SK-N-SH (cell line): ENCODE measurements around the gene ZC3H12C. TPM values are rescaled to one million over a fixed set of nuclear protein-coding genes. Genes with fewer than 3 reads are reported as not detected.

Source experiments
- CTCF ChIA-PET: fragments of 300-600, 350-600 bp; formaldehyde crosslinking; extraction: SDS; loops from one replicate; lab custom pipeline; 2021; lab: Yijun Ruan, JAX
- POLR2A ChIA-PET: fragments of 350-600 bp; sonication (Branson Sonifier 250); formaldehyde crosslinking; extraction: SDS; loops from one replicate; lab custom pipeline; 2020; ENCODE audit warnings: antibody characterized with exemption, inconsistent platforms; lab: Yijun Ruan, JAX
- DNase-seq: peaks from one replicate; pipeline ENCODE4 v3.0.0; 2012
- H2AFZ ChIP-seq: fragments of 200-600 bp; sonication (generic); 2 replicates; pipeline ENCODE4 v1.8.1; 2016; ENCODE audit warnings: antibody characterized with exemption, mild to moderate bottlenecking, low read depth
- H3F3A ChIP-seq: fragments of 200-600 bp; sonication (generic); replicated peaks from 2 replicates; pipeline ENCODE3; 2016; ENCODE audit warnings: antibody characterized with exemption, mild to moderate bottlenecking; ENCODE audit not compliant: insufficient read depth
- H3K27ac ChIP-seq, 2 experiments: fragments of 200-500 bp in 1 of 2; fragments of 200-600 bp in 1 of 2; sonication (Bioruptor generic) in 1 of 2; sonication (generic), shearing (Covaris generic) in 1 of 2; 2 replicates each; pipeline versions ENCODE4 v1.5.1 to v1.6.1; 2014 to 2016; ENCODE audit warnings: low read depth in 2 of 2, inconsistent platforms in 1 of 2, low read length in 1 of 2, mild to moderate bottlenecking in 1 of 2, mixed read lengths in 1 of 2
- H3K27me3 ChIP-seq: fragments of 200-600 bp; sonication (generic), shearing (Covaris generic); 2 replicates; pipeline ENCODE4 v1.6.1; 2016; ENCODE audit warnings: mixed run types; ENCODE audit not compliant: insufficient read depth
- H3K36me3 ChIP-seq, 2 experiments: fragments of 200-500 bp in 1 of 2; fragments of 200-600 bp in 1 of 2; sonication (Bioruptor generic) in 1 of 2; sonication (generic) in 1 of 2; replicated peaks in 1 of 2; 2 replicates each; pipeline versions ENCODE3 to v1.5.1; 2014 to 2016; ENCODE audit warnings: low read length in 1 of 2, mild to moderate bottlenecking in 1 of 2; ENCODE audit not compliant: insufficient read depth in 2 of 2, control insufficient read depth in 1 of 2
- H3K4me1 ChIP-seq, 2 experiments: fragments of 200-500 bp in 1 of 2; fragments of 200-600 bp in 1 of 2; sonication (Bioruptor generic) in 1 of 2; sonication (generic), shearing (Covaris generic) in 1 of 2; 2 replicates each; pipeline versions ENCODE4 v1.5.1 to v1.6.1; 2014 to 2016; ENCODE audit warnings: low read depth in 1 of 2, low read length in 1 of 2, mixed run types in 1 of 2; ENCODE audit not compliant: insufficient read depth in 2 of 2, control insufficient read depth in 1 of 2
- H3K4me2 ChIP-seq: fragments of 200-600 bp; sonication (generic), shearing (Covaris generic); 2 replicates; pipeline ENCODE4 v1.6.1; 2017; ENCODE audit warnings: mixed run types
- H3K4me3 ChIP-seq, 2 experiments: fragments of 200-500 bp in 1 of 2; fragments of 200-600 bp in 1 of 2; sonication (Bioruptor generic) in 1 of 2; sonication (generic), shearing (Covaris generic) in 1 of 2; 2 replicates each; pipeline versions ENCODE4 v1.5.1 to v1.8.1; 2014 to 2016; ENCODE audit warnings: low read depth in 2 of 2, inconsistent platforms in 1 of 2, low read length in 1 of 2, mild to moderate bottlenecking in 1 of 2, mixed read lengths in 1 of 2, moderate library complexity in 1 of 2
- H3K79me2 ChIP-seq: fragments of 200-600 bp; sonication (generic); 2 replicates; pipeline ENCODE4 v1.8.1; 2017; ENCODE audit warnings: mild to moderate bottlenecking; ENCODE audit not compliant: insufficient read depth
- H3K9ac ChIP-seq: fragments of 200-600 bp; sonication (generic); 2 replicates; pipeline ENCODE4 v1.6.1; 2017; ENCODE audit warnings: mixed run types
- H3K9me2 ChIP-seq: fragments of 200-600 bp; sonication (generic); 2 replicates; pipeline ENCODE4 v1.6.1; 2017; ENCODE audit warnings: mixed run types
- H3K9me3 ChIP-seq: fragments of 200-600 bp; sonication (generic); 2 replicates; pipeline ENCODE4 v1.6.1; 2017; ENCODE audit warnings: mixed run types, mild to moderate bottlenecking, moderate library complexity
- H4K20me1 ChIP-seq: fragments of 200-600 bp; sonication (generic); 2 replicates; pipeline ENCODE4 v1.6.1; 2017; ENCODE audit warnings: mild to moderate bottlenecking, mixed run types; ENCODE audit not compliant: insufficient read depth
- ELF1 ChIP-seq: IDR thresholded peaks from 2 replicates; pipeline ENCODE4 v1.4.0; 2012
- GABPA ChIP-seq: IDR thresholded peaks from 2 replicates; pipeline ENCODE4 v1.4.0; 2012; ENCODE audit warnings: low read depth, mild to moderate bottlenecking
- GATA2 ChIP-seq: sonication (generic); formaldehyde crosslinking; IDR thresholded peaks from 2 replicates; pipeline ENCODE4 v1.5.0; 2020; ENCODE audit warnings: mild to moderate bottlenecking, missing genetic modification reagents
- IRF3 ChIP-seq: fragments of 150-350 bp; IDR thresholded peaks from 2 replicates; pipeline ENCODE4 v1.6.1; 2016; ENCODE audit warnings: mild to moderate bottlenecking, low read depth, low read length
- JUND ChIP-seq: IDR thresholded peaks from 2 replicates; pipeline ENCODE4 v1.4.0; 2012
- MEF2A ChIP-seq: IDR thresholded peaks from 2 replicates; pipeline ENCODE4 v1.4.0; 2012; ENCODE audit warnings: low read depth, borderline replicate concordance
- MXI1 ChIP-seq: IDR thresholded peaks from 2 replicates; pipeline ENCODE4 v1.6.1; 2012; ENCODE audit warnings: mild to moderate bottlenecking, low read depth, low read length, improper control_type of control experiment
- NFIC ChIP-seq: IDR thresholded peaks from 2 replicates; pipeline ENCODE4 v1.4.0; 2012; ENCODE audit warnings: borderline replicate concordance
- POLR2AphosphoS5 ChIP-seq: IDR thresholded peaks from 2 replicates; pipeline ENCODE4 v1.6.1; 2012; ENCODE audit warnings: low read depth, low read length
- SIN3A ChIP-seq: IDR thresholded peaks from 2 replicates; pipeline ENCODE4 v1.6.1; 2012; ENCODE audit warnings: low read depth, mild to moderate bottlenecking, low read length, moderate library complexity, borderline replicate concordance
- SMC3 ChIP-seq: IDR thresholded peaks from 2 replicates; pipeline ENCODE4 v1.6.1; 2012; ENCODE audit warnings: low read depth, low read length, improper control_type of control experiment
- YY1 ChIP-seq: IDR thresholded peaks from 2 replicates; pipeline ENCODE4 v1.4.0; 2012; ENCODE audit warnings: low read depth, mild to moderate bottlenecking
- WGBS: methylation state at CpG from one replicate; pipeline ENCODE4 v1.1.6; 2017; ENCODE audit warnings: low lambda C conversion rate; 5-methylcytosine and 5-hydroxymethylcytosine counted together
- polyA plus RNA-seq, 3 experiments: library from polyadenylated mRNA; depleted of rRNA; stranded (reverse); fragments of >200 nt; gene quantifications; 2 replicates each; pipeline ENCODE4 v1.2.3, GENCODE V29; 2012
- TF ChIP-seq, protein P1 (sequence below): fragments of 150-350 bp; IDR thresholded peaks from 2 replicates; pipeline ENCODE4 v1.6.1; 2017; ENCODE audit warnings: antibody characterized with exemption, low read length, low read depth, borderline replicate concordance
- TF ChIP-seq, protein P2 (sequence below): IDR thresholded peaks from 2 replicates; pipeline ENCODE4 v1.4.0; 2012; ENCODE audit warnings: low read depth
- TF ChIP-seq, protein P3 (sequence below): IDR thresholded peaks from 2 replicates; pipeline ENCODE4; 2012
- TF ChIP-seq, protein P4 (sequence below): IDR thresholded peaks from 2 replicates; pipeline ENCODE4 v1.6.1; 2012; ENCODE audit warnings: mild to moderate bottlenecking, low read depth, low read length, moderate library complexity

ZC3H12C gene
- polyA plus RNA-seq, 1 of the 3 experiments (the other 2 are of a cell fraction) = 2.8 TPM

DNA sequence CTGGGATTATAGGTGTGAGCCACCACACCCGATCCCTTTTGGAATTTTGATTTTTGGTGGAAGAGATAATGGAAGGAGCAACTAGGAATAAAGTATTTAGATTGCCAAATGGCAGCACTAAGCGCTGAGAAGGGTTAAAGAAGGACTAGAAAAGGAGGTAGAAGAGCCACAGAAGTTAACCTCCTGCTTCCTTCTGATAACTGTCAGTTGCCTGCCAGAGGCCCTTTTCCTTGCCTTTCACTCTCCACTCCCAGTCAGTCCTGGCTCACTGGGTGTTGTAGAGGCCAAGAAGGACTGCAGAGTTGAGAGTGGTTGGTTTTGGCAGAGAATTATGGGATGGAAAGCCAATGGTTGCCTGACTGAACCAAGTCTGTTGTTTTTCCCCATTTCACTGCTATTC is 19.3 kb downstream of the ZC3H12C start (continued):
- TF ChIP-seq, protein P1, sequence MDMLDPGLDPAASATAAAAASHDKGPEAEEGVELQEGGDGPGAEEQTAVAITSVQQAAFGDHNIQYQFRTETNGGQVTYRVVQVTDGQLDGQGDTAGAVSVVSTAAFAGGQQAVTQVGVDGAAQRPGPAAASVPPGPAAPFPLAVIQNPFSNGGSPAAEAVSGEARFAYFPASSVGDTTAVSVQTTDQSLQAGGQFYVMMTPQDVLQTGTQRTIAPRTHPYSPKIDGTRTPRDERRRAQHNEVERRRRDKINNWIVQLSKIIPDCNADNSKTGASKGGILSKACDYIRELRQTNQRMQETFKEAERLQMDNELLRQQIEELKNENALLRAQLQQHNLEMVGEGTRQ = no peak
- no peak for TF ChIP-seq SMC3
- TF ChIP-seq, protein P2, sequence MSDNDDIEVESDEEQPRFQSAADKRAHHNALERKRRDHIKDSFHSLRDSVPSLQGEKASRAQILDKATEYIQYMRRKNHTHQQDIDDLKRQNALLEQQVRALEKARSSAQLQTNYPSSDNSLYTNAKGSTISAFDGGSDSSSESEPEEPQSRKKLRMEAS = no peak
- no peak for TF ChIP-seq SIN3A

DNA sequence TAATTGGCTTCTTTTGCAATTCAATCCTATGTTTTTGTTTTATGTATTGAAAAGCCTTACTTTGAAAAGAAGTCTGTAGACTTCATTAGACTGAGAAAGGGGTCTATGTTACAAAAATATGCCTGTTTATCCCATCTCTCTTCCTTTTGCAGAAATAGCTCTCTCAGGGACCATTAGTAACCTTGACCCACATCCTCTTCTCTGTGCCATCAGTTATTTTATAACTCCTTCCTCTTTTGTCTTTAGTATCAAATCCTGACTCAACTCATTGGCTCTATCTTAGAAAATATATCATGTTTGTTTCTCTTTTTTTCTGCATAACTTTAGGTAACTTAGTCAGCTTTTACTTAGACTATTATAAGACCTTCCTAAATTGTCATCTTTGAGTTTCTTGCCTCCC is 20.3 kb downstream of the ZC3H12C start:
- H2AFZ ChIP-seq = no peak overlapping the region
- H3K79me2 ChIP-seq = peaks cover 28% of the 10 kb centered on the region
- no peak overlapping the region for H3K4me2 ChIP-seq
- H3K9ac ChIP-seq = no peak overlapping the region
- no peaks in the 10 kb centered on the region for H3F3A ChIP-seq
- CTCF ChIA-PET = no interaction called here
- H3K27me3 ChIP-seq = no peaks in the 10 kb centered on the region
- H3K4me3 ChIP-seq = no peak overlapping the region
- H3K4me1 ChIP-seq = no peaks in the 10 kb centered on the region
- H3K27ac ChIP-seq = no peak overlapping the region
- TF ChIP-seq JUND = no peak
- no peak for TF ChIP-seq NFIC
- TF ChIP-seq YY1 = no peak
- no peak for TF ChIP-seq GABPA
- DNase-seq = no peak
- H3K9me2 ChIP-seq = no peaks in the 10 kb centered on the region
- POLR2A ChIA-PET = no interaction called here
- H4K20me1 ChIP-seq = no peaks in the 10 kb centered on the region; the same call in 1 of the 2 replicates
- H3K36me3 ChIP-seq = peaks cover 0 to 8% of the 10 kb centered on the region in 2 experiments
- no peaks in the 10 kb centered on the region for H3K9me3 ChIP-seq

- Histone ChIP-seq H4K20me1 (no peaks in the 10 kb centered on the region; the same call in 1 of the 2 replicates), H3K36me3 (peaks cover 0 to 8% of the 10 kb centered on the region in 2 experiments), H3K79me2 (peaks cover 28% of the 10 kb centered on the region), H3K27me3 (no peaks in the 10 kb centered on the region), H3K27ac (no peak overlapping the region), H3F3A (no peaks in the 10 kb centered on the region), H3K4me3 (no peak overlapping the region), H3K4me2 (no peak overlapping the region), H3K4me1 (no peaks in the 10 kb centered on the region), H3K9me3 (no peaks in the 10 kb centered on the region), H2AFZ (no peak overlapping the region), H3K9ac (no peak overlapping the region), H3K9me2 (no peaks in the 10 kb centered on the region)
- TF ChIP-seq GATA2 (CRISPR knock-in tag) = no peak
- no peak for TF ChIP-seq POLR2AphosphoS5
- no peak for TF ChIP-seq MEF2A
- TF ChIP-seq MXI1 = no peak
- TF ChIP-seq, protein P3, sequence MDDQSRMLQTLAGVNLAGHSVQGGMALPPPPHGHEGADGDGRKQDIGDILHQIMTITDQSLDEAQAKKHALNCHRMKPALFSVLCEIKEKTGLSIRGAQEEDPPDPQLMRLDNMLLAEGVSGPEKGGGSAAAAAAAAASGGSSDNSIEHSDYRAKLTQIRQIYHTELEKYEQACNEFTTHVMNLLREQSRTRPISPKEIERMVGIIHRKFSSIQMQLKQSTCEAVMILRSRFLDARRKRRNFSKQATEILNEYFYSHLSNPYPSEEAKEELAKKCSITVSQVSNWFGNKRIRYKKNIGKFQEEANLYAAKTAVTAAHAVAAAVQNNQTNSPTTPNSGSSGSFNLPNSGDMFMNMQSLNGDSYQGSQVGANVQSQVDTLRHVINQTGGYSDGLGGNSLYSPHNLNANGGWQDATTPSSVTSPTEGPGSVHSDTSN = no peak
- no peak for TF ChIP-seq ELF1
- no peak for TF ChIP-seq IRF3
- no peak for TF ChIP-seq NFIC
- TF ChIP-seq, protein P1 = no peak
- TF ChIP-seq SMC3 = no peak
- TF ChIP-seq, protein P4, sequence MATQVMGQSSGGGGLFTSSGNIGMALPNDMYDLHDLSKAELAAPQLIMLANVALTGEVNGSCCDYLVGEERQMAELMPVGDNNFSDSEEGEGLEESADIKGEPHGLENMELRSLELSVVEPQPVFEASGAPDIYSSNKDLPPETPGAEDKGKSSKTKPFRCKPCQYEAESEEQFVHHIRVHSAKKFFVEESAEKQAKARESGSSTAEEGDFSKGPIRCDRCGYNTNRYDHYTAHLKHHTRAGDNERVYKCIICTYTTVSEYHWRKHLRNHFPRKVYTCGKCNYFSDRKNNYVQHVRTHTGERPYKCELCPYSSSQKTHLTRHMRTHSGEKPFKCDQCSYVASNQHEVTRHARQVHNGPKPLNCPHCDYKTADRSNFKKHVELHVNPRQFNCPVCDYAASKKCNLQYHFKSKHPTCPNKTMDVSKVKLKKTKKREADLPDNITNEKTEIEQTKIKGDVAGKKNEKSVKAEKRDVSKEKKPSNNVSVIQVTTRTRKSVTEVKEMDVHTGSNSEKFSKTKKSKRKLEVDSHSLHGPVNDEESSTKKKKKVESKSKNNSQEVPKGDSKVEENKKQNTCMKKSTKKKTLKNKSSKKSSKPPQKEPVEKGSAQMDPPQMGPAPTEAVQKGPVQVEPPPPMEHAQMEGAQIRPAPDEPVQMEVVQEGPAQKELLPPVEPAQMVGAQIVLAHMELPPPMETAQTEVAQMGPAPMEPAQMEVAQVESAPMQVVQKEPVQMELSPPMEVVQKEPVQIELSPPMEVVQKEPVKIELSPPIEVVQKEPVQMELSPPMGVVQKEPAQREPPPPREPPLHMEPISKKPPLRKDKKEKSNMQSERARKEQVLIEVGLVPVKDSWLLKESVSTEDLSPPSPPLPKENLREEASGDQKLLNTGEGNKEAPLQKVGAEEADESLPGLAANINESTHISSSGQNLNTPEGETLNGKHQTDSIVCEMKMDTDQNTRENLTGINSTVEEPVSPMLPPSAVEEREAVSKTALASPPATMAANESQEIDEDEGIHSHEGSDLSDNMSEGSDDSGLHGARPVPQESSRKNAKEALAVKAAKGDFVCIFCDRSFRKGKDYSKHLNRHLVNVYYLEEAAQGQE = no peak
- 92% methylated on average over 4 of the region's 4 CpGs for WGBS
- ChIA-PET POLR2A (no interaction called here), CTCF (no interaction called here)
- no peak for DNase-seq
Measured at GRCh38 chr11:110113973-110114372, 20.8 kb downstream of the ZC3H12C start.
